ENCODE results near the gene RFC1. TPM values are rescaled to one million over a fixed set of nuclear protein-coding genes. Genes with fewer than 3 reads are reported as not detected.

The RFC1 gene
- total and polyA plus RNA-seq, 9 of the 15 experiments (the other 6 are each of a cell fraction or from before 2014, with no cell fraction given), result 16.8 to 85.6 (median 45.2) TPM

DNA sequence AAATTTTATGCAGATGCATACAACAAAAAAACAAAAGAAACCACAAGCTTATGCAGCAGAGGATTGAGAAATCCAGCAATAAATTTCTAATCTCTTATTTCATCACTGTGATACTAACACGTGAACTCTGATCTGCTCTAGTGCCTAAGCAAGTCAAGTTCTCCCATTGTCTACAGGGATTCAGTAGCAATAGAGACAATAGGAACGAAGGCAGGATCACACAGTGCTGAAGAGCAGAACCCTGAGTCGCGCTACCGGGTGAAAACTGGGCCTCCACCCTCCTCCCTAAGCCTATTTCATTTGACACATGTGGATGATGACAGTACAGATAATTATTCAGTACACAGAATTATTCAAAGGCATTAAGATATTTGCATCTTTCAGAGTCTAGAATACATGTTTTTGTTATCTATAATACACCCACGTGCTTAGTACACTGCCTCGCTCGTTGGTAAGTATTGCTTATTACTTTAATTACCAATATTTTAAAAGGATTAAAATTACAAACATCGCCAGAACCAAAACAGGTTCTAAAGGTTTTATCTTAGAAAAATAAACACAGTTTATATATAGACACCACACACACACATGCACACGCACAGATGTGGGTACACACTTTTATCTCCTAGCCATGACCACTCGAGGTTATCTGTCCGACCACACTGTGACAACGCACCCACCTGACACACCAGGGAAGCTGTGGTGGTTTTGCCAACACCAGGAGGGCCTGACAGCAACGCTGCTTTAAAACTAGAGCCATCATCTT, 60.1 kb downstream of the RFC1 start (continued):
- TF ChIP-seq, protein P1, sequence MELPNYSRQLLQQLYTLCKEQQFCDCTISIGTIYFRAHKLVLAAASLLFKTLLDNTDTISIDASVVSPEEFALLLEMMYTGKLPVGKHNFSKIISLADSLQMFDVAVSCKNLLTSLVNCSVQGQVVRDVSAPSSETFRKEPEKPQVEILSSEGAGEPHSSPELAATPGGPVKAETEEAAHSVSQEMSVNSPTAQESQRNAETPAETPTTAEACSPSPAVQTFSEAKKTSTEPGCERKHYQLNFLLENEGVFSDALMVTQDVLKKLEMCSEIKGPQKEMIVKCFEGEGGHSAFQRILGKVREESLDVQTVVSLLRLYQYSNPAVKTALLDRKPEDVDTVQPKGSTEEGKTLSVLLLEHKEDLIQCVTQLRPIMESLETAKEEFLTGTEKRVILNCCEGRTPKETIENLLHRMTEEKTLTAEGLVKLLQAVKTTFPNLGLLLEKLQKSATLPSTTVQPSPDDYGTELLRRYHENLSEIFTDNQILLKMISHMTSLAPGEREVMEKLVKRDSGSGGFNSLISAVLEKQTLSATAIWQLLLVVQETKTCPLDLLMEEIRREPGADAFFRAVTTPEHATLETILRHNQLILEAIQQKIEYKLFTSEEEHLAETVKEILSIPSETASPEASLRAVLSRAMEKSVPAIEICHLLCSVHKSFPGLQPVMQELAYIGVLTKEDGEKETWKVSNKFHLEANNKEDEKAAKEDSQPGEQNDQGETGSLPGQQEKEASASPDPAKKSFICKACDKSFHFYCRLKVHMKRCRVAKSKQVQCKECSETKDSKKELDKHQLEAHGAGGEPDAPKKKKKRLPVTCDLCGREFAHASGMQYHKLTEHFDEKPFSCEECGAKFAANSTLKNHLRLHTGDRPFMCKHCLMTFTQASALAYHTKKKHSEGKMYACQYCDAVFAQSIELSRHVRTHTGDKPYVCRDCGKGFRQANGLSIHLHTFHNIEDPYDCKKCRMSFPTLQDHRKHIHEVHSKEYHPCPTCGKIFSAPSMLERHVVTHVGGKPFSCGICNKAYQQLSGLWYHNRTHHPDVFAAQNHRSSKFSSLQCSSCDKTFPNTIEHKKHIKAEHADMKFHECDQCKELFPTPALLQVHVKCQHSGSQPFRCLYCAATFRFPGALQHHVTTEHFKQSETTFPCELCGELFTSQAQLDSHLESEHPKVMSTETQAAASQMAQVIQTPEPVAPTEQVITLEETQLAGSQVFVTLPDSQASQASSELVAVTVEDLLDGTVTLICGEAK (IDR thresholded peaks at IDR 0.05), result no peak
- TF ChIP-seq, protein P1 (CRISPR knock-in tag; IDR thresholded peaks at IDR 0.05), result no peak
- TF ChIP-seq, protein P2, sequence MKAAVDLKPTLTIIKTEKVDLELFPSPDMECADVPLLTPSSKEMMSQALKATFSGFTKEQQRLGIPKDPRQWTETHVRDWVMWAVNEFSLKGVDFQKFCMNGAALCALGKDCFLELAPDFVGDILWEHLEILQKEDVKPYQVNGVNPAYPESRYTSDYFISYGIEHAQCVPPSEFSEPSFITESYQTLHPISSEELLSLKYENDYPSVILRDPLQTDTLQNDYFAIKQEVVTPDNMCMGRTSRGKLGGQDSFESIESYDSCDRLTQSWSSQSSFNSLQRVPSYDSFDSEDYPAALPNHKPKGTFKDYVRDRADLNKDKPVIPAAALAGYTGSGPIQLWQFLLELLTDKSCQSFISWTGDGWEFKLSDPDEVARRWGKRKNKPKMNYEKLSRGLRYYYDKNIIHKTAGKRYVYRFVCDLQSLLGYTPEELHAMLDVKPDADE (conservative IDR thresholded peaks at IDR 0.05; ENCODE audit: control insufficient read depth, low read depth, low read length), result 0 out of 2 replicates have a peak, but pooled peaks have one; percentile 34
- TF ChIP-seq, protein P3, sequence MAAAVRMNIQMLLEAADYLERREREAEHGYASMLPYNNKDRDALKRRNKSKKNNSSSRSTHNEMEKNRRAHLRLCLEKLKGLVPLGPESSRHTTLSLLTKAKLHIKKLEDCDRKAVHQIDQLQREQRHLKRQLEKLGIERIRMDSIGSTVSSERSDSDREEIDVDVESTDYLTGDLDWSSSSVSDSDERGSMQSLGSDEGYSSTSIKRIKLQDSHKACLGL (CRISPR knock-in tag; IDR thresholded peaks at IDR 0.05; ENCODE audit: borderline replicate concordance, poor library complexity, severe bottlenecking), result no peak
- peak; percentile 85 for TF ChIP-seq ZKSCAN1 (IDR thresholded peaks at IDR 0.05; ENCODE audit: low read depth, low read length)
- no peak for TF ChIP-seq MXI1 (IDR thresholded peaks at IDR 0.05; ENCODE audit: low read depth, low read length)
- TF ChIP-seq ZNF778 (CRISPR knock-in tag; IDR thresholded peaks at IDR 0.05), result no peak
- TF ChIP-seq, protein P4, sequence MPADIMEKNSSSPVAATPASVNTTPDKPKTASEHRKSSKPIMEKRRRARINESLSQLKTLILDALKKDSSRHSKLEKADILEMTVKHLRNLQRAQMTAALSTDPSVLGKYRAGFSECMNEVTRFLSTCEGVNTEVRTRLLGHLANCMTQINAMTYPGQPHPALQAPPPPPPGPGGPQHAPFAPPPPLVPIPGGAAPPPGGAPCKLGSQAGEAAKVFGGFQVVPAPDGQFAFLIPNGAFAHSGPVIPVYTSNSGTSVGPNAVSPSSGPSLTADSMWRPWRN (IDR thresholded peaks at IDR 0.05; ENCODE audit: low read depth), result 0 out of 2 replicates have a peak, but pooled peaks have one; percentile 25
- no peak for TF ChIP-seq SMAD1 (IDR thresholded peaks at IDR 0.05; ENCODE audit: low read depth, low read length, partially characterized antibody)
- TF ChIP-seq, protein P5, sequence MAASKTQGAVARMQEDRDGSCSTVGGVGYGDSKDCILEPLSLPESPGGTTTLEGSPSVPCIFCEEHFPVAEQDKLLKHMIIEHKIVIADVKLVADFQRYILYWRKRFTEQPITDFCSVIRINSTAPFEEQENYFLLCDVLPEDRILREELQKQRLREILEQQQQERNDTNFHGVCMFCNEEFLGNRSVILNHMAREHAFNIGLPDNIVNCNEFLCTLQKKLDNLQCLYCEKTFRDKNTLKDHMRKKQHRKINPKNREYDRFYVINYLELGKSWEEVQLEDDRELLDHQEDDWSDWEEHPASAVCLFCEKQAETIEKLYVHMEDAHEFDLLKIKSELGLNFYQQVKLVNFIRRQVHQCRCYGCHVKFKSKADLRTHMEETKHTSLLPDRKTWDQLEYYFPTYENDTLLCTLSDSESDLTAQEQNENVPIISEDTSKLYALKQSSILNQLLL (CRISPR knock-in tag; IDR thresholded peaks at IDR 0.05; ENCODE audit: borderline replicate concordance), result no peak
- TF ChIP-seq KDM4B (IDR thresholded peaks at IDR 0.05; ENCODE audit: borderline replicate concordance in 2 of 2, low read depth in 1 of 2), result no peak
- peak; percentile 88 for TF ChIP-seq CBFA2T3 (IDR thresholded peaks at IDR 0.05)
- TF ChIP-seq C11orf30 (IDR thresholded peaks at IDR 0.05; ENCODE audit: low read depth), result no peak
- TF ChIP-seq MBD2 (IDR thresholded peaks at IDR 0.05; ENCODE audit: borderline replicate concordance, low read depth), result 0 out of 2 replicates have a peak, but pooled peaks have one; percentile 35
